Neuronal stem cell (in vitro differentiated cells): ENCODE data around the gene STARD13.

Experiments used
- DNase-seq: peaks from one replicate; pipeline ENCODE4 v3.0.0-alpha.2; 2013; ENCODE audit warnings: low spot score
- H2AFZ ChIP-seq: one replicate; pipeline ENCODE4 v1.6.1; 2013; ENCODE audit warnings: mild to moderate bottlenecking, low read length, inconsistent platforms
- H2AK5ac ChIP-seq: 2 replicates; pipeline ENCODE4 v1.6.1; 2013; ENCODE audit warnings: low read depth, mild to moderate bottlenecking, inconsistent platforms, low read length, moderate library complexity, mixed read lengths
- H2BK120ac ChIP-seq: 2 replicates; pipeline ENCODE4 v1.6.1; 2013; ENCODE audit warnings: low read depth, mild to moderate bottlenecking, inconsistent platforms, low read length, moderate library complexity, mixed read lengths
- H2BK12ac ChIP-seq: one replicate; pipeline ENCODE4 v1.6.1; 2013; ENCODE audit warnings: low read length, inconsistent platforms
- H2BK15ac ChIP-seq: 2 replicates; pipeline ENCODE4 v1.6.1; 2013; ENCODE audit warnings: mild to moderate bottlenecking, low read length, inconsistent platforms, mixed read lengths
- H2BK5ac ChIP-seq: one replicate; pipeline ENCODE4 v1.6.1; 2013; ENCODE audit warnings: inconsistent platforms, mild to moderate bottlenecking, low read length, moderate library complexity
- H3K14ac ChIP-seq: one replicate; pipeline ENCODE4 v1.6.1; 2013; ENCODE audit warnings: low read length, inconsistent platforms
- H3K18ac ChIP-seq: 2 replicates; pipeline ENCODE4 v1.6.1; 2013; ENCODE audit warnings: low read length, inconsistent platforms
- H3K23ac ChIP-seq: 2 replicates; pipeline ENCODE4 v1.6.1; 2013; ENCODE audit warnings: low read depth, mild to moderate bottlenecking, mixed read lengths, low read length, inconsistent platforms; ENCODE audit not compliant: poor library complexity
- H3K27ac ChIP-seq: replicated peaks from 3 replicates; pipeline ENCODE4 v1.5.1; 2013; ENCODE audit warnings: low read length, inconsistent platforms
- H3K27me3 ChIP-seq, 3 experiments: 2 replicates each; pipeline ENCODE4 v1.6.1; 2013; ENCODE audit warnings: low read length in 3 of 3, mild to moderate bottlenecking in 2 of 3, inconsistent platforms in 1 of 3, low read depth in 1 of 3, mixed read lengths in 1 of 3, moderate library complexity in 1 of 3; ENCODE audit not compliant: control insufficient read depth in 3 of 3, insufficient read depth in 3 of 3
- H3K36me3 ChIP-seq, 2 donors: replicated peaks in 1 of 2; 2 replicates each; pipeline ENCODE4 v1.6.1; 2013; ENCODE audit warnings: low read length in 2 of 2; ENCODE audit not compliant: control insufficient read depth in 2 of 2, insufficient read depth in 2 of 2
- H3K4ac ChIP-seq: 2 replicates; pipeline ENCODE4 v1.6.1; 2013; ENCODE audit warnings: inconsistent platforms, mild to moderate bottlenecking, low read length, moderate library complexity
- H3K4me1 ChIP-seq, 2 donors: 1 replicate in 1 of 2; 2 replicates in 1 of 2; pipeline ENCODE4 v1.6.1; 2013; ENCODE audit warnings: low read length in 2 of 2, low read depth in 1 of 2; ENCODE audit not compliant: control insufficient read depth in 2 of 2, insufficient read depth in 1 of 2
- H3K4me2 ChIP-seq: one replicate; pipeline ENCODE4 v1.6.1; 2013; ENCODE audit warnings: mild to moderate bottlenecking, low read length, inconsistent platforms; ENCODE audit not compliant: insufficient read depth, poor library complexity, severe bottlenecking
- H3K4me3 ChIP-seq, 2 donors: 2 replicates each; pipeline ENCODE4 v1.5.1; 2013; ENCODE audit warnings: low read length in 2 of 2, mild to moderate bottlenecking in 2 of 2, inconsistent platforms in 1 of 2, moderate library complexity in 1 of 2
- H3K79me1 ChIP-seq: one replicate; pipeline ENCODE4 v1.6.1; 2013; ENCODE audit warnings: low read depth, mild to moderate bottlenecking, inconsistent platforms, low read length, moderate library complexity
- H3K9ac ChIP-seq: one replicate; pipeline ENCODE4 v1.6.1; 2013; ENCODE audit warnings: mild to moderate bottlenecking, low read depth, low read length, inconsistent platforms; ENCODE audit not compliant: poor library complexity
- H3K9me3 ChIP-seq, 2 donors: replicated peaks in 1 of 2; 2 replicates each; pipeline versions ENCODE3 to v1.6.1; 2013; ENCODE audit warnings: low read length in 2 of 2, mild to moderate bottlenecking in 2 of 2, inconsistent platforms in 1 of 2, low read depth in 1 of 2, mixed read lengths in 1 of 2, moderate library complexity in 1 of 2; ENCODE audit not compliant: control insufficient read depth in 2 of 2, insufficient read depth in 1 of 2
- H4K8ac ChIP-seq: one replicate; pipeline ENCODE4 v1.6.1; 2013; ENCODE audit warnings: low read depth, mild to moderate bottlenecking, inconsistent platforms, low read length, moderate library complexity
- H4K91ac ChIP-seq: one replicate; pipeline ENCODE4 v1.6.1; 2013; ENCODE audit warnings: low read length, low read depth, mild to moderate bottlenecking, inconsistent platforms; ENCODE audit not compliant: poor library complexity
- WGBS, 2 donors: extraction: QIAGEN DNeasy Blood & Tissue Kit; methylation state at CpG; one replicate each; pipeline ENCODE4 v1.1.7; 2013; ENCODE audit warnings: missing lambda C conversion rate in 2 of 2, mixed read lengths in 1 of 2; ENCODE audit not compliant: insufficient read length in 2 of 2, insufficient replicate concordance in 1 of 2; ENCODE audit errors: extremely low coverage in 2 of 2; 5-methylcytosine and 5-hydroxymethylcytosine counted together

The STARD13 gene

GRCh38 chr13:33259296-33259695, 26.3 kb downstream of the STARD13 start:
- no peaks in the 10 kb centered on the region for H3K9me3 ChIP-seq
- peaks cover 9 to 34% of the 10 kb centered on the region in 2 donors for H3K4me1 ChIP-seq

GRCh38 chr13:33258808-33259193, 26.8 kb downstream of the STARD13 start:
- H2BK120ac ChIP-seq: no peak overlapping the region
- H3K14ac ChIP-seq: no peak overlapping the region
- no peak overlapping the region for H2AK5ac ChIP-seq
- no peak overlapping the region for H3K27ac ChIP-seq
- no peak overlapping the region for H2BK5ac ChIP-seq
- H3K18ac ChIP-seq: no peak overlapping the region
- no peaks in the 10 kb centered on the region for H3K9me3 ChIP-seq
- H3K36me3 ChIP-seq: no peaks in the 10 kb centered on the region
- peaks cover 0 to 9% (median 0%) of the 10 kb centered on the region in 3 experiments for H3K27me3 ChIP-seq
- no peak overlapping the region for H2BK15ac ChIP-seq
- H4K91ac ChIP-seq: no peak overlapping the region
- H3K23ac ChIP-seq: no peak overlapping the region
- H4K8ac ChIP-seq: no peak overlapping the region
- no peak for DNase-seq
- peaks cover 9 to 29% of the 10 kb centered on the region in 2 donors for H3K4me1 ChIP-seq
- no peak overlapping the region for H2BK12ac ChIP-seq
- H3K4ac ChIP-seq: no peak overlapping the region
- no peaks in the 10 kb centered on the region for H3K79me1 ChIP-seq
- no peak overlapping the region for H2AFZ ChIP-seq
- no peak overlapping the region for H3K4me2 ChIP-seq
- H3K9ac ChIP-seq: no peak overlapping the region
- no peak overlapping the region for H3K4me3 ChIP-seq

More at GRCh38 chr13:33259296-33259695, 26.3 kb downstream of the STARD13 start:
- no peak overlapping the region for H3K4ac ChIP-seq
- H4K8ac ChIP-seq: no peak overlapping the region
- H4K91ac ChIP-seq: no peak overlapping the region
- no CpG with 5 or more reads among the region's 2 CpGs for WGBS, 2 donors
- no peak overlapping the region for H2BK12ac ChIP-seq
- no peak overlapping the region for H2BK5ac ChIP-seq
- no peak overlapping the region for H2AK5ac ChIP-seq
- H2BK15ac ChIP-seq: no peak overlapping the region
- H3K14ac ChIP-seq: no peak overlapping the region
- no peak overlapping the region for H3K4me3 ChIP-seq
- DNase-seq: no peak
- H3K18ac ChIP-seq: no peak overlapping the region
- no peak overlapping the region for H2BK120ac ChIP-seq
- H3K27me3 ChIP-seq: peaks cover 0 to 9% (median 0%) of the 10 kb centered on the region in 3 experiments
- no peak overlapping the region for H3K4me2 ChIP-seq
- no peak overlapping the region for H3K27ac ChIP-seq
- no peak overlapping the region for H2AFZ ChIP-seq
- H3K9ac ChIP-seq: no peak overlapping the region
- H3K23ac ChIP-seq: no peak overlapping the region
- no peaks in the 10 kb centered on the region for H3K36me3 ChIP-seq
- H3K79me1 ChIP-seq: no peaks in the 10 kb centered on the region

DNA sequence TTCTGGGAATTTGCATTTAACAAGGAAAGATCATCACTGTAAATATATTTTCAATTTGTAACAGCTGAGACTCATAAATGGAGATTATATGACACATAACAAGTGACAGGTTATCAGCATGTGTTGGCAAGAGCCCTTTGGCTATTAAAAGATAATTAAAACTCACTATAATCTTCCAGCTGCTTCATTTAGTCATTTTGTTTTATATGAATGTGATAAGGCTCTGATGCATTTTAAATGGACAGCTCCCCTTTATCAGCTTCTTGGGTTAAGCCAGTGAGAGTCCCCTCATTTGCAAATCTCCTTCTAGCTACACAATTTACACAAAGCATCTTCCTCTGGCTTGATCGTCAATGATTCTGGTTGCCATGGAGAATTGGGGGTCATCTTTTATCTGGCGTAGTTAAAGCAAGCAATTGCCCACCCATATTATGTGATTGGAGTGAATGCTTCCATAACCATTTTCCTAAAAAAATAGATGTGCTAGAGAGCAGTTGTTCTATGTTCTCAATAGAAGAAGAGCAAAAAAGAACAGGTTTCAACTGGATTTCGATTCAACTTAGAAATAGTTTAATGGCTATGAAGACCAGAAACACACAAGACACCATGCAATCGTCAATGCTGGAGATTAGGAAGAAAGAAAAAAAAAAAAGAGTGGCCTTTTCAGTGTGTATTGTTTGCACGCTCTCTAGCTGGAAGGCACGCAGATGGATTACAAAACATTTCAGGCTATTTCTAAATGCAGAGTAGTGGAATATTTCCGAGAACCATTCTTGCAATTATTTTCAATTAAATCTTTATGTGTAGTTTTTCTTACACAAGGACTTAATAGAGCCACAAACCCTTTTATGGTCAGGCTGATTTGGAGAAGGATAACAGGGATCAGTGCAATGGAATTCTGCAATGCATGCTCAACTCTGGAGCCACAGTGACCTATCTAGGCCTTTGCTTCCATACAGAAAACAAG, 27.4 kb downstream of the STARD13 start:
- Histone ChIP-seq H2AFZ (peak overlapping the region; percentile 39), H3K36me3 (no peaks in the 10 kb centered on the region), H2AK5ac (no peak overlapping the region), H2BK12ac (no peak overlapping the region), H3K4me3 (no peak overlapping the region), H3K4me2 (no peak overlapping the region), H3K27ac (no peak overlapping the region), H4K8ac (no peak overlapping the region), H3K14ac (no peak overlapping the region), H3K4me1 (peaks cover 8 to 28% of the 10 kb centered on the region in 2 donors), H2BK5ac (no peak overlapping the region), H3K9ac (no peak overlapping the region), H3K27me3 (peaks cover 0 to 9% (median 0%) of the 10 kb centered on the region in 3 experiments), H3K23ac (no peak overlapping the region), H4K91ac (no peak overlapping the region), H2BK120ac (no peak overlapping the region), H2BK15ac (no peak overlapping the region), H3K9me3 (no peaks in the 10 kb centered on the region), H3K79me1 (no peaks in the 10 kb centered on the region), H3K4ac (no peak overlapping the region), H3K18ac (no peak overlapping the region)
- no peak for DNase-seq
- no CpG with 5 or more reads among the region's 7 CpGs for WGBS, 2 donors

DNA sequence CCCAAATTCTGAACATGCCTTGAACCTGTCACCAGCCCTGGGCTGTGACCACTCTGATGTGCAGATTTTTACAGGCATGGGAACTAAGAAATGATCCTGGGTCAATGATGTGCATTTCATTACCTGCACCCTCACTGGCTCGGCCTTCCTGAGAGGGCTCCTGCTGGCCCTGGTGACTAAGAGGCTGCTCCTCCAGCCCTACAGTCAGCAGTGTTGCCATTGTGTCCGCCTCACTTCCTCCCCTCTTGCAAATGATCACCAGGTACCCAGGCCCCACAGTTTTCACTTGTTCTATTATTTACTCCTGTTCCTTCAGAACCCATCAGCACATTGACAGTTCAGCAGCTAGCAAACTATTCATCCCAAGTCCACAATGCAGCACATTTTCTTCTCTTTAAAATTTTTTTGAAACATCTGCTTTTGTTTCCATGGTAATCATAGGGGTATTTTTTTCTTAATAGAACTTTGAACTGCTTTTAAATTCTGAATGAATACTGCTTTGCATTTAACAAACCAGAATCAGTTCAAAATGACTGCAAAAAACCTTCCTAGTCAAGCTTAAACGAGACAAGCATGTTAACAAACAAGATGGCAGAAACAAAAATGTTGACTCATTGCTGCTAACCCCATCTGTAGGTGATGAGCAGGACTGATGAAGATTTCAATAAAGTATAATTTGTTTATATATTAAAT, 29.3 kb downstream of the STARD13 start:
- H3K4ac ChIP-seq: no peak overlapping the region
- no peak overlapping the region for H3K4me2 ChIP-seq
- H3K4me3 ChIP-seq: no peak overlapping the region
- no peak overlapping the region for H3K27ac ChIP-seq
- no peak overlapping the region for H3K23ac ChIP-seq
- H3K9me3 ChIP-seq: no peaks in the 10 kb centered on the region
- peak overlapping the region; percentile 45 for H3K9ac ChIP-seq
- no peak overlapping the region for H2AK5ac ChIP-seq
- H4K8ac ChIP-seq: peak overlapping the region; percentile 32
- H3K27me3 ChIP-seq: no peaks in the 10 kb centered on the region
- no peaks in the 10 kb centered on the region for H3K36me3 ChIP-seq
- no peak overlapping the region for H2BK15ac ChIP-seq
- peak overlapping the region; percentile 30 for H2AFZ ChIP-seq
- H3K18ac ChIP-seq: peak overlapping the region; percentile 49
- no peaks in the 10 kb centered on the region for H3K79me1 ChIP-seq
- DNase-seq: no peak
- H2BK5ac ChIP-seq: no peak overlapping the region
- H3K14ac ChIP-seq: no peak overlapping the region
- no peak overlapping the region for H2BK120ac ChIP-seq
- H2BK12ac ChIP-seq: no peak overlapping the region
- H4K91ac ChIP-seq: no peak overlapping the region
- WGBS, 2 donors: no CpG with 5 or more reads among the region's 3 CpGs
- H3K4me1 ChIP-seq: peaks cover 6 to 28% of the 10 kb centered on the region in 2 donors
